Astrocyte of the cerebellum (primary cell): ENCODE results near the gene MMP25.

Experiments
- DNase-seq: peaks from one replicate; pipeline ENCODE4 v3.0.0-alpha.2; 2011; ENCODE audit warnings: low read depth
- H3K4me3 ChIP-seq: 2 replicates; pipeline ENCODE4 v1.5.1; 2011; ENCODE audit warnings: mild to moderate bottlenecking, low read depth, low read length, moderate library complexity
- CTCF ChIP-seq: IDR thresholded peaks from 2 replicates; pipeline ENCODE4 v1.5.1; 2012; ENCODE audit warnings: low read length, low read depth, moderate library complexity, mild to moderate bottlenecking; ENCODE audit errors: missing control alignments
- in situ Hi-C: cut with HindIII; loops from 2 replicates; pipeline ENCODE4 v1.10.0; 2017; ENCODE audit warnings: low sequenced_read_pairs

Gene MMP25

GRCh38 chr16:3017344-3017743, 29.0 kb upstream of the MMP25 start:
- H3K4me3 ChIP-seq, result no peak overlapping the region
- in situ Hi-C loops, result no loop called here
- no peak for TF ChIP-seq CTCF
- DNase-seq, result no peak

- H3K4me3 ChIP-seq, result no peak within 1 kb of the TSS
- in situ Hi-C loops, result no loop called here
- TF ChIP-seq CTCF, result peak; percentile 36
- DNase-seq, result no peak
Measured at GRCh38 chr16:3017794-3018506, 28.4 kb upstream of the MMP25 start, which contains the start of gene CLDN6. CLDN6 (minus strand) TSS chr16:3018183; CDS start chr16:3016021, 2,162 bp downstream.

- in situ Hi-C loops, result no loop called here
- DNase-seq, result no peak
- TF ChIP-seq CTCF, result no peak
- peak overlapping the region; percentile 93 for H3K4me3 ChIP-seq
Measured at GRCh38 chr16:3019594-3020246, 26.6 kb upstream of the MMP25 start.

- H3K4me3 ChIP-seq, result peak within 1 kb of the TSS; percentile 93
- in situ Hi-C loops, result no loop called here
- DNase-seq, result peak; percentile 15
- TF ChIP-seq CTCF, result no peak
Measured at GRCh38 chr16:3020247-3020603, 26.1 kb upstream of the MMP25 start, which contains the start of gene TNFRSF12A. TNFRSF12A (plus strand) TSS chr16:3020368; CDS start chr16:3020398, 30 bp downstream.

- no peak for TF ChIP-seq CTCF
- DNase-seq, result peak; percentile 34
- in situ Hi-C loops, result no loop called here
- peak overlapping the region; percentile 93 for H3K4me3 ChIP-seq
Measured at GRCh38 chr16:3020604-3021448, 25.5 kb upstream of the MMP25 start.

- in situ Hi-C loops, result no loop called here
- peak overlapping the region; percentile 93 for H3K4me3 ChIP-seq
- DNase-seq, result peak; percentile 91
- TF ChIP-seq CTCF, result peak; percentile 38
Measured at GRCh38 chr16:3021449-3022207, 24.7 kb upstream of the MMP25 start.
